Measurements from ENCODE around the gene PLXDC1. TPM values are rescaled to one million over a fixed set of nuclear protein-coding genes. Genes with fewer than 3 reads are reported as not detected.

Gene PLXDC1
- total RNA-seq, 1 experiment from 2014 or later = 0.75 TPM

GRCh38 chr17:39181303-39181702 lies 29.9 kb upstream of the PLXDC1 start:
- DNase-seq (ENCODE audit: low spot score) = no peak
- Histone ChIP-seq H3K4me1 (ENCODE audit: insufficient read depth, low read length, poor library complexity, severe bottlenecking) (no peaks in the 10 kb centered on the region), H3K9me3 (ENCODE audit: low read depth, low read length, poor library complexity, severe bottlenecking) (no peaks in the 10 kb centered on the region), H3K27ac (ENCODE audit: low read depth, low read length, poor library complexity, severe bottlenecking) (no peak overlapping the region), H3K36me3 (ENCODE audit: insufficient read depth, low read length, poor library complexity, severe bottlenecking) (no peaks in the 10 kb centered on the region), H3K4me3 (ENCODE audit: low read depth, low read length, poor library complexity, severe bottlenecking) (no peak overlapping the region), H3K27me3 (replicated peaks; ENCODE audit: insufficient read depth, low read depth, low read length, poor library complexity) (no peaks in the 10 kb centered on the region)
- CTCF ChIA-PET = no interaction called here
- intact Hi-C loops (cut with micrococcal nuclease; ENCODE audit: unreplicated experiment) = no loop called here
- BruUV-seq (replicated peaks) = no TSS peak
- TF ChIP-seq CTCF (conservative IDR thresholded peaks at IDR 0.05; ENCODE audit: low read depth, low read length) (no peak), EZH2 (IDR thresholded peaks at IDR 0.05; ENCODE audit: borderline replicate concordance, low read depth, low read length, poor library complexity, severe bottlenecking) (no peak)
- POLR2A ChIA-PET (ENCODE audit: low non-redundant PET) = no interaction called here

GRCh38 chr17:39178536-39178935 lies 27.1 kb upstream of the PLXDC1 start:
- CTCF ChIA-PET = interaction anchor here (0.8 kb wide), 1 partner anchor 196 kb away, joined by 3 read pairs; no protein-coding TSS in a partner anchor
- POLR2A ChIA-PET (ENCODE audit: low non-redundant PET) = no interaction called here

GRCh38 chr17:39177256-39177655 lies 25.8 kb upstream of the PLXDC1 start:
- ChIA-PET CTCF (no interaction called here), POLR2A (ENCODE audit: low non-redundant PET) (no interaction called here)
- H3K36me3 ChIP-seq (ENCODE audit: insufficient read depth, low read length, poor library complexity, severe bottlenecking) = no peaks in the 10 kb centered on the region
- intact Hi-C loops (cut with micrococcal nuclease; ENCODE audit: unreplicated experiment) = no loop called here
- no peaks in the 10 kb centered on the region for H3K27me3 ChIP-seq (replicated peaks; ENCODE audit: insufficient read depth, low read depth, low read length, poor library complexity)
- TF ChIP-seq EZH2 (IDR thresholded peaks at IDR 0.05; ENCODE audit: borderline replicate concordance, low read depth, low read length, poor library complexity, severe bottlenecking) (no peak), CTCF (conservative IDR thresholded peaks at IDR 0.05; ENCODE audit: low read depth, low read length) (no peak)
- H3K9me3 ChIP-seq (ENCODE audit: low read depth, low read length, poor library complexity, severe bottlenecking) = no peaks in the 10 kb centered on the region
- BruUV-seq (replicated peaks) = no TSS peak
- H3K4me3 ChIP-seq (ENCODE audit: low read depth, low read length, poor library complexity, severe bottlenecking) = no peak overlapping the region
- peak; percentile 37 for DNase-seq (ENCODE audit: low spot score)
- no peaks in the 10 kb centered on the region for H3K4me1 ChIP-seq (ENCODE audit: insufficient read depth, low read length, poor library complexity, severe bottlenecking)
- H3K27ac ChIP-seq (ENCODE audit: low read depth, low read length, poor library complexity, severe bottlenecking) = no peak overlapping the region

More at GRCh38 chr17:39178536-39178935, 27.1 kb upstream of the PLXDC1 start:
- H3K4me1 ChIP-seq (ENCODE audit: insufficient read depth, low read length, poor library complexity, severe bottlenecking) = no peaks in the 10 kb centered on the region
- no peaks in the 10 kb centered on the region for H3K36me3 ChIP-seq (ENCODE audit: insufficient read depth, low read length, poor library complexity, severe bottlenecking)
- H3K27ac ChIP-seq (ENCODE audit: low read depth, low read length, poor library complexity, severe bottlenecking) = no peak overlapping the region
- H3K9me3 ChIP-seq (ENCODE audit: low read depth, low read length, poor library complexity, severe bottlenecking) = no peaks in the 10 kb centered on the region
- no peaks in the 10 kb centered on the region for H3K27me3 ChIP-seq (replicated peaks; ENCODE audit: insufficient read depth, low read depth, low read length, poor library complexity)
- no peak overlapping the region for H3K4me3 ChIP-seq (ENCODE audit: low read depth, low read length, poor library complexity, severe bottlenecking)
- TF ChIP-seq CTCF (conservative IDR thresholded peaks at IDR 0.05; ENCODE audit: low read depth, low read length) (no peak), EZH2 (IDR thresholded peaks at IDR 0.05; ENCODE audit: borderline replicate concordance, low read depth, low read length, poor library complexity, severe bottlenecking) (no peak)
- intact Hi-C loops (cut with micrococcal nuclease; ENCODE audit: unreplicated experiment) = no loop called here
- DNase-seq (ENCODE audit: low spot score) = no peak
- BruUV-seq (replicated peaks) = no TSS peak

Measured in A673 (cell line).